ENCODE measurements around the gene GPATCH8.
"Not testable (repeated sequence)": the region's sequence is repeated elsewhere in the genome, so short reads cannot be mapped to it uniquely, and the experiment has no call there.

The GPATCH8 gene

GRCh38 chr17:44541884-44542581 is 38.8 kb upstream of the GPATCH8 start:
- Histone ChIP-seq H2AFZ (ENCODE audit: low read depth) (no peak overlapping the region), H3K79me2 (ENCODE audit: insufficient read depth, low read depth) (no peaks in the 10 kb centered on the region), H3K4me2 (no peak overlapping the region), H3K4me1 (ENCODE audit: low read depth, poor library complexity, severe bottlenecking) (no peaks in the 10 kb centered on the region), H3K27me3 (ENCODE audit: insufficient read depth, low read depth) (peaks cover 6% of the 10 kb centered on the region; the same call in 1 of the 2 replicates), H4K20me1 (ENCODE audit: insufficient read depth) (no peaks in the 10 kb centered on the region), H3K9ac (no peak overlapping the region), H3K27ac (no peak overlapping the region), H3K4me3 (IDR thresholded peaks at IDR 0.05; ENCODE audit: insufficient read depth, low read depth, low read length) (no peak overlapping the region), H3K36me3 (ENCODE audit: insufficient read depth) (no peaks in the 10 kb centered on the region)
- no peak for TF ChIP-seq CTCF (conservative IDR thresholded peaks at IDR 0.05; ENCODE audit: low read depth, low read length)

DNA sequence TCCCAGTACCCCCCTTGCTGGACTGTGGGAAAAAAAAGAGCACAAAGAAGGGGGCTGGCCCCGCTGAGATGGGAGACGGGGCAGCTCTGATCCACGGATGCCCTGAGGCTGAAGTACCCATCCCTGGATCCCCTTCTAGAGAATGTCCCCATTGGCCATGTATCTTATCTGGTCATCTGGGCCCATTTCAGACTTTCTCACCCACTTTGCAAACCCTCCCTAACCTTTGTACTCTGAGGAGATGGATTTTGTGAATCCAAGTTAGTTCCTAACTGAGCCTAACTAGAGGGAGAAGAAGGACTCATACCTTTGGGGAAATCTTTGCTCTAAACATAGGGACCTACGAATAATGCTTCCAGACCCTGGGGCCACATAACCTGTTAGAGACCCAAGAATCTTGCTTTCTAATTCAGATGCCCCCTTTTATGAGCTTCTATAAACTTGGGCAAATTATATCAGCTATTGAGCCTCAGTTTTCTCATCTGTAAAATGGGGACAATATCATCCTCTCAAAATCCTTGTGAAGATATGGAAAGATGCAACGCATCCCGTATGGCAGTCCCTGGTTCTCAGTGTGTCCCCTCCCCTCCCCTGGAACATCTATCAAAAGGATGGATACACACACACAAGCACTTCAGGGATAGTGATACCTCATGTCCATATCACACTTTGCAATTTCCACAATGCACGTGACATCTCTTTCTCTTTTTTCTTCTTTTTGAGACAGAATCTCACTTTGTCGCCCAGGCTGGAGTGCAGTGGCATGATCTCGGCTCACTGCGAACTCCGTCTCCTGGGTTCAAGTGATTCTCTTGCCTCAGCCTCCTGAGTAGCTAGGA is 37.3 kb upstream of the GPATCH8 start:
- Histone ChIP-seq H3K9ac (no peak overlapping the region), H3K4me2 (no peak overlapping the region), H3K27ac (no peak overlapping the region), H3K36me3 (ENCODE audit: insufficient read depth) (no peaks in the 10 kb centered on the region), H3K27me3 (ENCODE audit: insufficient read depth, low read depth) (peaks cover 6% of the 10 kb centered on the region; the same call in 1 of the 2 replicates), H3K4me1 (ENCODE audit: low read depth, poor library complexity, severe bottlenecking) (peaks cover 7% of the 10 kb centered on the region), H2AFZ (ENCODE audit: low read depth) (no peak overlapping the region), H3K79me2 (ENCODE audit: insufficient read depth, low read depth) (no peaks in the 10 kb centered on the region), H3K4me3 (IDR thresholded peaks at IDR 0.05; ENCODE audit: insufficient read depth, low read depth, low read length) (no peak overlapping the region), H4K20me1 (ENCODE audit: insufficient read depth) (no peaks in the 10 kb centered on the region)
- no peak for TF ChIP-seq CTCF (conservative IDR thresholded peaks at IDR 0.05; ENCODE audit: low read depth, low read length)

DNA sequence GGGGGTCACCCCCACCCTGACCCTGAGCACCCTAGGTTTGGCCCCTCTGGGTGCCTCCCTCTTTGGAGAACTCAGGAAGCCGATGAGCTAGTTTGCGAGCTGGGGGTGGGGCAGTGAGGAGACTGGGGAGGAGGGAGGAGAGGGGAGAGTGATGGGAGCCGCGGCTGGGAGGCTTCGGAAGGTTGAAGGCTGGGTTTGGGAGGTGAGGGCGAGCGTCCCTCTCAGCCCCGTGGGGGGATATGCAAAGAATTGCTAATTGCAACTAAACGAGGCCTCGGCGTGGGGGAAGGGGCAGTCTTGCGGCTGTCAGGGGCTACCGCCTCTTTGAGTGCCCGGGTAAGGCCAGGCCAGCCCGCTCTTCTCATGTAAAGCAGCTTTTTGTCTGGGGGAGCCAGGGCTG is 36.5 kb upstream of the GPATCH8 start:
- no peaks in the 10 kb centered on the region for H4K20me1 ChIP-seq (ENCODE audit: insufficient read depth)
- H3K4me1 ChIP-seq (ENCODE audit: low read depth, poor library complexity, severe bottlenecking), result peaks cover 7% of the 10 kb centered on the region
- H3K4me2 ChIP-seq, result no peak overlapping the region
- no peak for TF ChIP-seq CTCF (conservative IDR thresholded peaks at IDR 0.05; ENCODE audit: low read depth, low read length)
- H3K27me3 ChIP-seq (ENCODE audit: insufficient read depth, low read depth), result peaks cover 6% of the 10 kb centered on the region; the same call in 1 of the 2 replicates
- H3K79me2 ChIP-seq (ENCODE audit: insufficient read depth, low read depth), result no peaks in the 10 kb centered on the region
- H3K4me3 ChIP-seq (IDR thresholded peaks at IDR 0.05; ENCODE audit: insufficient read depth, low read depth, low read length), result no peak overlapping the region
- no peaks in the 10 kb centered on the region for H3K36me3 ChIP-seq (ENCODE audit: insufficient read depth)
- H3K9ac ChIP-seq, result no peak overlapping the region
- no peak overlapping the region for H2AFZ ChIP-seq (ENCODE audit: low read depth)
- no peak overlapping the region for H3K27ac ChIP-seq

- H2AFZ ChIP-seq (ENCODE audit: low read depth); H4K20me1 ChIP-seq (ENCODE audit: insufficient read depth); H3K4me3 ChIP-seq (IDR thresholded peaks at IDR 0.05; ENCODE audit: insufficient read depth, low read depth, low read length); H3K9ac ChIP-seq; H3K36me3 ChIP-seq (ENCODE audit: insufficient read depth); H3K27ac ChIP-seq; H3K4me2 ChIP-seq; H3K27me3 ChIP-seq (ENCODE audit: insufficient read depth, low read depth); H3K79me2 ChIP-seq (ENCODE audit: insufficient read depth, low read depth): not testable (repeated sequence)
- H3K4me1 ChIP-seq (ENCODE audit: low read depth, poor library complexity, severe bottlenecking), result peaks cover 11% of the 10 kb centered on the region
These were observed 34.7 kb upstream of the GPATCH8 start for GRCh38 chr17:44537922-44538321.
